ENCODE data around the gene PBX1. TPM values are rescaled to one million over a fixed set of nuclear protein-coding genes. Genes with fewer than 3 reads are reported as not detected.

The PBX1 gene
- total and polyA plus RNA-seq, 2 experiments from 2014 or later, result 14.8 to 61.6 TPM

DNA sequence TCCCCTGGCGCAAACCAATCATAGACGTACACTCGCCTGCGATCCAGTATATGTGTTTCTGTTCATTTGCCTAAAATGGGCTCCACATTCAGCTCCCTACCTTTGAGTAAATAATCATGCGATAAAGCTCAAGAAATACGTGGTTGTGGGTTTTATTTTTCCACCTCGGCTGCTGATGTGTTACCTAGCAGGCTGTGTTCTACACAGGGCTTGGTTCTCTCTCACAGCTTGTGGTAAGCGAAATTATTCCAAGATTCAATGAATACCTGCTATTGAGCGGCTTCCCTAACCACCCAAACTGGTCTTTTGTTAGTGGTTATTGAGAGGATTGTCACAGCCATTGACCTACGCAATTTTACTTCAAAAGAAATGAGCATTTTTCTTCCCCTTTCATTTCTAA, 180.2 kb downstream of the PBX1 start:
- Histone ChIP-seq H3K4me1 (ENCODE audit: insufficient read depth) (peaks cover 6% of the 10 kb centered on the region), H3K9me2 (replicated peaks; ENCODE audit: insufficient read depth) (no peaks in the 10 kb centered on the region), H3K36me3 (replicated peaks; ENCODE audit: insufficient read depth, low read depth) (no peaks in the 10 kb centered on the region), H3K9me3 (ENCODE audit: low read depth) (no peaks in the 10 kb centered on the region), H3K4me2 (no peak overlapping the region), H3K27ac (no peak overlapping the region), H4K20me1 (ENCODE audit: insufficient read depth, poor library complexity, severe bottlenecking) (peaks cover 2% of the 10 kb centered on the region), H2AFZ (no peak overlapping the region), H3K79me2 (peaks cover 81% of the 10 kb centered on the region), H3K4me3 (no peak overlapping the region), H3K27me3 (no peaks in the 10 kb centered on the region)
- TF ChIP-seq, protein P1, sequence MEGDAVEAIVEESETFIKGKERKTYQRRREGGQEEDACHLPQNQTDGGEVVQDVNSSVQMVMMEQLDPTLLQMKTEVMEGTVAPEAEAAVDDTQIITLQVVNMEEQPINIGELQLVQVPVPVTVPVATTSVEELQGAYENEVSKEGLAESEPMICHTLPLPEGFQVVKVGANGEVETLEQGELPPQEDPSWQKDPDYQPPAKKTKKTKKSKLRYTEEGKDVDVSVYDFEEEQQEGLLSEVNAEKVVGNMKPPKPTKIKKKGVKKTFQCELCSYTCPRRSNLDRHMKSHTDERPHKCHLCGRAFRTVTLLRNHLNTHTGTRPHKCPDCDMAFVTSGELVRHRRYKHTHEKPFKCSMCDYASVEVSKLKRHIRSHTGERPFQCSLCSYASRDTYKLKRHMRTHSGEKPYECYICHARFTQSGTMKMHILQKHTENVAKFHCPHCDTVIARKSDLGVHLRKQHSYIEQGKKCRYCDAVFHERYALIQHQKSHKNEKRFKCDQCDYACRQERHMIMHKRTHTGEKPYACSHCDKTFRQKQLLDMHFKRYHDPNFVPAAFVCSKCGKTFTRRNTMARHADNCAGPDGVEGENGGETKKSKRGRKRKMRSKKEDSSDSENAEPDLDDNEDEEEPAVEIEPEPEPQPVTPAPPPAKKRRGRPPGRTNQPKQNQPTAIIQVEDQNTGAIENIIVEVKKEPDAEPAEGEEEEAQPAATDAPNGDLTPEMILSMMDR (IDR thresholded peaks at IDR 0.05; ENCODE audit: poor library complexity), result no peak
- TF ChIP-seq EZH2 (IDR thresholded peaks at IDR 0.05; ENCODE audit: borderline replicate concordance) (no peak), EZH2phosphoT487 (IDR thresholded peaks at IDR 0.05; ENCODE audit: low read depth, severe bottlenecking, unreplicated experiment) (no peak)
- no peak for DNase-seq (ENCODE audit: low spot score)
- WGBS (ENCODE audit: low lambda C conversion rate, missing lambda C conversion rate), result 94% methylated on average over 10 of the region's 10 CpGs

GRCh38 chr1:164740000-164740526, 181.1 kb downstream of the PBX1 start:
- no peak overlapping the region for H2AFZ ChIP-seq
- no peaks in the 10 kb centered on the region for H3K9me3 ChIP-seq (ENCODE audit: low read depth)
- no peak for DNase-seq (ENCODE audit: low spot score)
- H3K27me3 ChIP-seq, result no peaks in the 10 kb centered on the region
- H3K79me2 ChIP-seq, result peaks cover 82% of the 10 kb centered on the region
- H3K4me3 ChIP-seq, result no peak overlapping the region
- no peak overlapping the region for H3K27ac ChIP-seq
- H4K20me1 ChIP-seq (ENCODE audit: insufficient read depth, poor library complexity, severe bottlenecking), result peaks cover 2% of the 10 kb centered on the region
- H3K9me2 ChIP-seq (replicated peaks; ENCODE audit: insufficient read depth), result no peaks in the 10 kb centered on the region
- H3K4me2 ChIP-seq, result no peak overlapping the region
- H3K4me1 ChIP-seq (ENCODE audit: insufficient read depth), result peaks cover 6% of the 10 kb centered on the region
- TF ChIP-seq EZH2phosphoT487 (IDR thresholded peaks at IDR 0.05; ENCODE audit: low read depth, severe bottlenecking, unreplicated experiment) (no peak), EZH2 (IDR thresholded peaks at IDR 0.05; ENCODE audit: borderline replicate concordance) (no peak)
- no peaks in the 10 kb centered on the region for H3K36me3 ChIP-seq (replicated peaks; ENCODE audit: insufficient read depth, low read depth)
- WGBS (ENCODE audit: low lambda C conversion rate, missing lambda C conversion rate), result 94% methylated on average over 3 of the region's 3 CpGs

- no peak for TF ChIP-seq EZH2phosphoT487 (IDR thresholded peaks at IDR 0.05; ENCODE audit: low read depth, severe bottlenecking, unreplicated experiment)
- TF ChIP-seq EZH2 (IDR thresholded peaks at IDR 0.05; ENCODE audit: borderline replicate concordance), result no peak
- TF ChIP-seq, protein P1 (IDR thresholded peaks at IDR 0.05; ENCODE audit: poor library complexity), result no peak
- no peak overlapping the region for H3K4me2 ChIP-seq
- H4K20me1 ChIP-seq (ENCODE audit: insufficient read depth, poor library complexity, severe bottlenecking), result peaks cover 2% of the 10 kb centered on the region
- DNase-seq (ENCODE audit: low spot score), result no peak
- H3K9me3 ChIP-seq (ENCODE audit: low read depth), result no peaks in the 10 kb centered on the region
- H3K9me2 ChIP-seq (replicated peaks; ENCODE audit: insufficient read depth), result no peaks in the 10 kb centered on the region
- 98% methylated on average over 3 of the region's 3 CpGs for WGBS (ENCODE audit: low lambda C conversion rate, missing lambda C conversion rate)
- peaks cover 8% of the 10 kb centered on the region for H3K4me1 ChIP-seq (ENCODE audit: insufficient read depth)
- no peak overlapping the region for H2AFZ ChIP-seq
- H3K27me3 ChIP-seq, result no peaks in the 10 kb centered on the region
- H3K79me2 ChIP-seq, result peaks cover 79% of the 10 kb centered on the region
- H3K4me3 ChIP-seq, result no peak overlapping the region
- H3K27ac ChIP-seq, result no peak overlapping the region
- H3K36me3 ChIP-seq (replicated peaks; ENCODE audit: insufficient read depth, low read depth), result no peaks in the 10 kb centered on the region
These were observed 183.8 kb downstream of the PBX1 start for GRCh38 chr1:164742745-164743144.

GRCh38 chr1:164743976-164744375, 185.0 kb downstream of the PBX1 start:
- H3K27ac ChIP-seq, result no peak overlapping the region
- 96% methylated on average over 2 of the region's 2 CpGs for WGBS (ENCODE audit: low lambda C conversion rate, missing lambda C conversion rate)
- peaks cover 15% of the 10 kb centered on the region for H3K4me1 ChIP-seq (ENCODE audit: insufficient read depth)
- no peaks in the 10 kb centered on the region for H3K9me2 ChIP-seq (replicated peaks; ENCODE audit: insufficient read depth)
- H3K27me3 ChIP-seq, result no peaks in the 10 kb centered on the region
- no peaks in the 10 kb centered on the region for H3K9me3 ChIP-seq (ENCODE audit: low read depth)
- no peak overlapping the region for H2AFZ ChIP-seq
- H3K4me2 ChIP-seq, result no peak overlapping the region
- no peaks in the 10 kb centered on the region for H4K20me1 ChIP-seq (ENCODE audit: insufficient read depth, poor library complexity, severe bottlenecking)
- peaks cover 67% of the 10 kb centered on the region for H3K79me2 ChIP-seq
- TF ChIP-seq EZH2phosphoT487 (IDR thresholded peaks at IDR 0.05; ENCODE audit: low read depth, severe bottlenecking, unreplicated experiment), result no peak
- TF ChIP-seq, protein P1 (IDR thresholded peaks at IDR 0.05; ENCODE audit: poor library complexity), result no peak
- no peak for TF ChIP-seq EZH2 (IDR thresholded peaks at IDR 0.05; ENCODE audit: borderline replicate concordance)
- H3K36me3 ChIP-seq (replicated peaks; ENCODE audit: insufficient read depth, low read depth), result no peaks in the 10 kb centered on the region
- DNase-seq (ENCODE audit: low spot score), result no peak
- H3K4me3 ChIP-seq, result no peak overlapping the region
